Mesendoderm (in vitro differentiated cells): ENCODE data around the gene DENND4A.
A peak's percentile ranks its signal among the peaks of the same experiment; 100 is the strongest.
"Not testable (repeated sequence)": the region's sequence is repeated elsewhere in the genome, so short reads cannot be mapped to it uniquely, and the experiment has no call there.

Source experiments
- DNase-seq: peaks from one replicate; pipeline ENCODE4 v3.0.0; 2013
- H2AK5ac ChIP-seq: 2 replicates; pipeline ENCODE4 v1.6.1; 2013; ENCODE audit warnings: low read length, inconsistent platforms
- H2BK120ac ChIP-seq: 2 replicates; pipeline ENCODE4 v1.6.1; 2013; ENCODE audit warnings: low read depth, mild to moderate bottlenecking, low read length, moderate library complexity, mixed read lengths
- H2BK15ac ChIP-seq: replicated peaks from 2 replicates; pipeline ENCODE4 v1.6.1; 2013; ENCODE audit warnings: low read depth, mild to moderate bottlenecking, moderate library complexity
- H2BK5ac ChIP-seq: 2 replicates; pipeline ENCODE4 v1.6.1; 2013; ENCODE audit warnings: low read length, inconsistent platforms
- H3K18ac ChIP-seq: 2 replicates; pipeline ENCODE4 v1.6.1; 2013; ENCODE audit warnings: mild to moderate bottlenecking, low read length, mixed read lengths
- H3K23ac ChIP-seq: one replicate; pipeline ENCODE4 v1.6.1; 2013; ENCODE audit warnings: low read length
- H3K27ac ChIP-seq: 2 replicates; pipeline ENCODE4 v1.5.1; 2013; ENCODE audit warnings: low read depth, mild to moderate bottlenecking, inconsistent platforms, low read length, moderate library complexity
- H3K27me3 ChIP-seq: 2 replicates; pipeline ENCODE4 v1.6.1; 2013; ENCODE audit warnings: low read length, control low read depth, mild to moderate bottlenecking, inconsistent platforms; ENCODE audit not compliant: insufficient read depth, poor library complexity
- H3K36me3 ChIP-seq: 2 replicates; pipeline ENCODE4 v1.6.1; 2013; ENCODE audit warnings: low read length, inconsistent platforms; ENCODE audit not compliant: control insufficient read depth, insufficient read depth
- H3K4ac ChIP-seq: one replicate; pipeline ENCODE4 v1.6.1; 2013; ENCODE audit warnings: low read depth, mild to moderate bottlenecking, low read length, moderate library complexity
- H3K4me1 ChIP-seq: 2 replicates; pipeline ENCODE4 v1.6.1; 2013; ENCODE audit warnings: low read depth, low read length, inconsistent platforms; ENCODE audit not compliant: control insufficient read depth
- H3K4me2 ChIP-seq: 2 replicates; pipeline ENCODE4 v1.6.1; 2013; ENCODE audit warnings: low read length
- H3K4me3 ChIP-seq: 2 replicates; pipeline ENCODE4 v1.5.1; 2013; ENCODE audit warnings: mild to moderate bottlenecking, low read length
- H3K56ac ChIP-seq: one replicate; pipeline ENCODE4 v1.6.1; 2013; ENCODE audit warnings: low read length
- H3K79me1 ChIP-seq: 2 replicates; pipeline ENCODE4 v1.6.1; 2013; ENCODE audit warnings: low read length, inconsistent platforms
- H3K79me2 ChIP-seq: 2 replicates; pipeline ENCODE4 v1.6.1; 2013; ENCODE audit warnings: mild to moderate bottlenecking, low read length; ENCODE audit not compliant: control insufficient read depth, insufficient read depth
- H3K9ac ChIP-seq: 2 replicates; pipeline ENCODE4 v1.6.1; 2013; ENCODE audit warnings: low read length, inconsistent platforms
- H4K5ac ChIP-seq: one replicate; pipeline ENCODE4 v1.6.1; 2013; ENCODE audit warnings: low read length
- H4K8ac ChIP-seq: one replicate; pipeline ENCODE4 v1.6.1; 2013; ENCODE audit warnings: low read depth, mild to moderate bottlenecking, control low read depth, low read length, moderate library complexity
- WGBS: extraction: QIAGEN DNeasy Blood & Tissue Kit; methylation state at CpG from one replicate; pipeline ENCODE4 v1.1.7; 2013; ENCODE audit warnings: low lambda C conversion rate, missing lambda C conversion rate; ENCODE audit not compliant: insufficient coverage; ENCODE audit errors: extremely low coverage; 5-methylcytosine and 5-hydroxymethylcytosine counted together

The DENND4A gene

DNA sequence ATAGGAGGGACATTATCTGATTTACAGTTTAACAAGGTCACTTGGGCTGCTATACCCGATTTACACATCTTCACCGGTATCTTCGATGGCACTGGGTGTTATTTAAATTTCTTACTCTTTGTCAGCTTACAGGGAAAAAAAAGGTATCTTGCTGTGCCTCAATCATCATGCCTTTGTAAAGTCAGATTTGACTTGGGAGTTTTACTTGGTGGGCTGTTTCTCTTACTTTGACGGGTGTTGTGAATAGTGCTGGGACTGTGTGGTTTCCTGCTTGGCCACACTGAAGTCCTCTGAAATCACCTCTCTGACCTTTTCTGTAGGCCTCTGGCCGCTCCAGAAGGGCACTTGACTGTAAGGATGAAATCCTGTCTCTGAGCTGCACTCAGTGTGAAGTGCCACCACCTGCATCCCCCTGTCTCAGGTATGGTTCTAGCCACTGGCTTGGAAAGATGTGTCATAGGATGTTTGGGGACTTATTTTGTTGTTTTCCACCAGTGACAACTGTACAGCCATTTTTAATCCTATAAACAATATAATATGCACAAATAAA is 173.5 kb downstream of the DENND4A start:
- no CpG with 5 or more reads among the region's 5 CpGs for WGBS
- H3K4me1 ChIP-seq, result no peaks in the 10 kb centered on the region
- no peaks in the 10 kb centered on the region for H3K36me3 ChIP-seq
- H4K8ac ChIP-seq, result no peak overlapping the region
- H3K27ac ChIP-seq, result no peak overlapping the region
- no peak overlapping the region for H2BK120ac ChIP-seq
- no peak overlapping the region for H2AK5ac ChIP-seq
- H3K4me2 ChIP-seq, result no peak overlapping the region
- no peak overlapping the region for H2BK15ac ChIP-seq
- H2BK5ac ChIP-seq, result no peak overlapping the region
- no peak overlapping the region for H3K9ac ChIP-seq
- H3K79me1 ChIP-seq, result no peaks in the 10 kb centered on the region
- no peak overlapping the region for H4K5ac ChIP-seq
- H3K18ac ChIP-seq, result no peak overlapping the region
- H3K4me3 ChIP-seq, result no peak overlapping the region
- H3K27me3 ChIP-seq, result no peaks in the 10 kb centered on the region
- H3K79me2 ChIP-seq, result no peaks in the 10 kb centered on the region
- H3K4ac ChIP-seq, result no peak overlapping the region
- no peak overlapping the region for H3K23ac ChIP-seq
- DNase-seq, result no peak
- no peak overlapping the region for H3K56ac ChIP-seq

DNA sequence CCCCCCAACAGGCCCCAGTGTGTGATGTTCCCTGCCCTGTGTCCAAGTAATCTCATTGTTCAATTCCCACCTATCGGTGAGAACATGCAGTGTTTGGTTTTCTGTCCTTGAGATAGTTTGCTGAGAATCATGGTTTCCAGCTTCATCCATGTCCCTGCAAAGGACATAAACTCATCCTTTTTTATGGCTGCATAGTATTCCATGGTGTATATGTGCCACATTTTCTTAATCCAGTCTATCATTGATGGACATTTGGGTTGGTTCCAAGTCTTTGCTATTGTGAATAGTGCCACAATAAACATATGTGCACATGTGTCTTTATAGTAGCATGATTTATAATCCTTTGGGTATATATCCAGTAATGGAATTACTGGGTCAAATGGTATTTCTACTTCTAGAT is 176.2 kb downstream of the DENND4A start:
- H3K23ac ChIP-seq, H3K27me3 ChIP-seq, H3K36me3 ChIP-seq, H2AK5ac ChIP-seq, H4K8ac ChIP-seq, H3K4me2 ChIP-seq, H2BK120ac ChIP-seq, DNase-seq, H3K4me3 ChIP-seq, H2BK15ac ChIP-seq, H3K79me2 ChIP-seq, H3K4me1 ChIP-seq, H3K56ac ChIP-seq, H3K27ac ChIP-seq, H3K4ac ChIP-seq, H4K5ac ChIP-seq, H3K18ac ChIP-seq, H2BK5ac ChIP-seq, H3K79me1 ChIP-seq, H3K9ac ChIP-seq: not testable (repeated sequence)
- WGBS, result no CpG with 5 or more reads among the region's 1 CpG

DNA sequence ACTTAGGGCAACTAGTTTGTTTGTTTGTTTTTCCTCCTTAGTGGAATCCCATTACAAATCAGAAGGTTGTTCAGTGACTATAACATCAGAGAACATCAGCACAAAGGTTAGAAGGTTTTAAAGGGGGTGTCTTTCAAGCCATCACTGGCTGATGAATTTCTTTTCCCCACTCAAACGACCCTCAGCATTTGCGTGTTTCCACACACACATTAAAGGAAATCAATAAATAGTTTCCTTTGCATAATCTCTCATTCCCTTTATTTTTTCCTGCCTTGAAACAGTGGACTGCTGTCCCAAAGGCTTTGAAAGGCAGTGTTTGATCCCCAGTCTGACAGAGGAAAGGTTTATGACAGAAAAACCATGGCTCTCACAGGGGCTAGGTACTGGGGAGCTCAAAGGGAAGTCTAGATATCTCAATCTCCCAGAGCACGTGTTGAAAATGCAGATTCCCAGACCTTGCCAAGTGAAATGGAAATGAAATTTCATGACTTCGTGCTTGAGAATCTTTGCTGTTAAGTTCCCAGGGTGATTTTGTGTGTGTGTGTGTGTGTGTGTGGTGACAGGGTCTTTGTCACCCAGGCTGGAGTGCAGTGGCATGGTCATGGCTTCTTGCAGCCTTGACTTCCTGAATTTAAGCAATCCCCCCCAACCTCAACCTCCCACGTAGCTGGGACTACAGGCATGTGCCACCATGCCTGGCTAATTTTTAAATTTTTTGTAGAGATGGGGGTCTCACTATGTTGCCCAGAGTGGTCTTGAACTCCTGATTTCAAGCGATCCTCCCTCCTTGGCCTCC is 178.9 kb downstream of the DENND4A start:
- Histone ChIP-seq H3K27me3 (no peaks in the 10 kb centered on the region), H2BK15ac (no peak overlapping the region), H3K56ac (no peak overlapping the region), H2BK120ac (no peak overlapping the region), H3K79me2 (peaks cover 9% of the 10 kb centered on the region), H3K79me1 (peaks cover 3% of the 10 kb centered on the region), H3K4me1 (peaks cover 2% of the 10 kb centered on the region), H3K36me3 (no peaks in the 10 kb centered on the region), H3K9ac (no peak overlapping the region), H3K4me2 (no peak overlapping the region), H3K27ac (no peak overlapping the region), H3K23ac (no peak overlapping the region), H2BK5ac (no peak overlapping the region), H3K4ac (no peak overlapping the region), H2AK5ac (no peak overlapping the region), H3K18ac (no peak overlapping the region), H3K4me3 (no peak overlapping the region), H4K5ac (no peak overlapping the region), H4K8ac (no peak overlapping the region)
- WGBS, result no CpG with 5 or more reads among the region's 6 CpGs
- no peak for DNase-seq

DNA sequence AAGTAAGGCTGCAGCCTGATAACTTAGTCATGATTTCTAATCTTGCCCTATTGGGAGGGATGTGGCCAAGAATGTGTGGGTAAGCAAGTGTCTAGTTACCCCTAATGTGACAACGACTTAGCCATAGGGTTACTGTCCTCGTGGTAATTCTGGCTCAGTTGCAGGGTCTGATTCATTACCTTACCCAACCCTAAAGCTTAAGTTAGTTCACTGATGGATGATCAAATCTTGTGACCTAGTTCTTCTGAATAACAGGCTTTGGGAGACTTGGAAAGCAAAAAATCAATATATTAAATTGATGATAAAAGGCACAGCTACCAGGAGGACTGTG is 179.5 kb downstream of the DENND4A start:
- H3K4ac ChIP-seq, result no peak overlapping the region
- no peak overlapping the region for H3K4me2 ChIP-seq
- H2AK5ac ChIP-seq, result no peak overlapping the region
- H4K5ac ChIP-seq, result no peak overlapping the region
- no peak overlapping the region for H2BK120ac ChIP-seq
- H3K27me3 ChIP-seq, result no peaks in the 10 kb centered on the region
- no peak overlapping the region for H3K56ac ChIP-seq
- no peak overlapping the region for H4K8ac ChIP-seq
- H3K4me1 ChIP-seq, result peaks cover 2% of the 10 kb centered on the region
- no peak overlapping the region for H2BK15ac ChIP-seq
- WGBS, result no CpG with 5 or more reads among the region's 2 CpGs
- H3K36me3 ChIP-seq, result no peaks in the 10 kb centered on the region
- no peak overlapping the region for H3K27ac ChIP-seq
- peaks cover 9% of the 10 kb centered on the region for H3K79me2 ChIP-seq
- H3K9ac ChIP-seq, result peak overlapping the region; percentile 3
- H2BK5ac ChIP-seq, result no peak overlapping the region
- H3K4me3 ChIP-seq, result no peak overlapping the region
- no peak overlapping the region for H3K18ac ChIP-seq
- no peak for DNase-seq
- no peak overlapping the region for H3K23ac ChIP-seq
- H3K79me1 ChIP-seq, result peaks cover 3% of the 10 kb centered on the region

DNA sequence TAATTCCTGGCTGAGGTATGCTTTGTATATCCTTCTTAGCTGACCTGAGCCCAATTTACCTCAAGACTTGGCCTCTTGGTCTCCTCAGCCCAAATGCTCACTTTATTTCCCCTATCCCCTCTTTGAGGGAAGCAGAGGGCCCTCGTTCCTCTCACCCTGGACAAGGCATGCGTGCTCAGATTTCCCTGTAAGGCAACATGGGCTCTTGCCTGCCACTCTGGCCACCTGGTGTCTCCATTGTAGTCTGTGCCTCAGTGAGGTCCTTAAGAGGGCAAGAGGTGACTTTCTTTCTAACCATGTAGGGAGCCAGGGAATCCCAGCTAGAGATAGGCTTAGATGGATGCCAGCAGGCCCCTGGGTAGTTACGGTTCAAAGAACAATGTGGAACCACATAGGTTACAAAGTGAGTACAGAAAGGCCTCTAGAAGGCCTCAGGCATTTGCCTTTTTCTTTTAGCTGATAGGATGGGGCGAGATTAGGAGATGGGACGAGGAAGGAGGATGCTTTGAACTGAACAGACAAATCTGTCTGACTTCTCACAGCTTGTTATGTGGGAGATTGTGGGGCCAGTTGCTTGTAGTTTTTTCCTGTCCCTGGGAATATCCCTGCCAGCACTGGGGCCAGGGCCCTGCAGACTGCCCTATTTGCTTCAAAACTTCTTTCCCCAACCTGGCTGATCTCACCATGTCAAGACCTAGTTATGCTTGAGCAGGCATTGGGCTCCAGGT is 180.0 kb downstream of the DENND4A start:
- Histone ChIP-seq H4K5ac (peak overlapping the region; percentile 44), H3K79me1 (peaks cover 5% of the 10 kb centered on the region)

More for the DNA sequence above, 180.0 kb downstream of the DENND4A start:
- Histone ChIP-seq H4K8ac (no peak overlapping the region), H2AK5ac (no peak overlapping the region), H3K18ac (no peak overlapping the region), H3K9ac (peak overlapping the region; percentile 91), H3K4me3 (no peak overlapping the region), H3K4me2 (no peak overlapping the region), H2BK5ac (no peak overlapping the region), H2BK120ac (no peak overlapping the region), H3K56ac (peak overlapping the region; percentile 94), H3K27ac (peak overlapping the region; percentile 95), H3K4me1 (peaks cover 2% of the 10 kb centered on the region), H3K79me2 (peaks cover 11% of the 10 kb centered on the region), H2BK15ac (no peak overlapping the region), H3K4ac (peak overlapping the region; percentile 45), H3K27me3 (no peaks in the 10 kb centered on the region), H3K23ac (no peak overlapping the region), H3K36me3 (peaks cover under 1% of the 10 kb centered on the region)
- peak; percentile 38 for DNase-seq
- no CpG with 5 or more reads among the region's 5 CpGs for WGBS
